Mucosa of descending colon (tissue), 3 donors: ENCODE measurements around the gene RPL9. TPM values are rescaled to one million over a fixed set of nuclear protein-coding genes. Genes with fewer than 3 reads are reported as not detected.

ENCODE experiments used
- ATAC-seq: fragments of 200-7000 bp; cut with Tn5 transposase; one replicate; pipeline ENCODE4 v1.9.1; 2020; ENCODE audit warnings: mild to moderate bottlenecking, moderate library complexity
- DNase-seq, 3 donors: peaks; one replicate each; pipeline ENCODE4 v3.0.0-alpha.2; 2020
- H3K36me3 ChIP-seq: fragments of 200-600 bp; one replicate; pipeline ENCODE4 v1.8.0; 2021; ENCODE audit warnings: low read depth, mild to moderate bottlenecking
- H3K4me1 ChIP-seq: fragments of 200-600 bp; one replicate; pipeline ENCODE4 v1.8.0; 2021; ENCODE audit warnings: low read depth, mild to moderate bottlenecking
- H3K4me3 ChIP-seq: fragments of 200-600 bp; one replicate; pipeline ENCODE4 v1.8.0; 2021; ENCODE audit warnings: mild to moderate bottlenecking
- H3K9me3 ChIP-seq: fragments of 200-600 bp; one replicate; pipeline ENCODE4 v1.8.0; 2021; ENCODE audit warnings: mild to moderate bottlenecking
- intact Hi-C, 2 donors: fragments of 100-400 bp; cut with DNase I in 1 of 2; cut with micrococcal nuclease in 1 of 2; formaldehyde crosslinking; loops; one replicate each; pipeline versions ENCODE4 v1.11.0 to v1.11.1; 2022; cut with DNase I, micrococcal nuclease
- total RNA-seq, 3 donors: library from RNA; stranded (reverse); fragmentation: NEBNext Ultra II Directional in 2 of 3; extraction: Animal tissue kit (Norgen Biotek cat#: 25700) in 2 of 3; gene quantifications; one replicate each; pipeline versions ENCODE4 v1.2.1 to v1.2.4, GENCODE V29; 2021 to 2023
- TF ChIP-seq, protein P1 (sequence below): fragments of 200-600 bp; IDR thresholded peaks from one replicate; pipeline ENCODE4 v1.8.0; 2022; ENCODE audit warnings: antibody characterized with exemption, mild to moderate bottlenecking
- donor health status: DM: no; HTN: no; CAD: no; lungs with moderate emphysema.
- donor health status: DM: no; HTN: no; CAD: no.
- donor health status: DM: no; HTN: yes; CAD: no.

Gene RPL9
- total RNA-seq, 3 donors from 2014 or later = 771 to 1,260 (median 1,019) TPM

DNA sequence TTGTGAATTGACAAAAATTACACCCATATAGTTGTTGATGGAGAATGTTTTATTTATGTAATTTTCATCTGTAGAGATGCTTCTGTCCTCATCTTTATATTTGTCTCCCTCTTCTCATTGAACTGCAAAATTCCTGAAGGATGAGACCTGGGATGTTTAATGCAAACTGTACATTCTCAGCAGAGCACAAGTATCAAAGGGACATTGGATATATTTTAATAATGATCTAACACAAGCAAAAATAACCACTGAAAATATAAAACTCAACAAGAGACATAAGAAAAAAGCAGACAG lies 40.0 kb upstream of the RPL9 start:
- H3K9me3 ChIP-seq = no peaks in the 10 kb centered on the region
- intact Hi-C loops = no loop called here
- TF ChIP-seq, protein P1, sequence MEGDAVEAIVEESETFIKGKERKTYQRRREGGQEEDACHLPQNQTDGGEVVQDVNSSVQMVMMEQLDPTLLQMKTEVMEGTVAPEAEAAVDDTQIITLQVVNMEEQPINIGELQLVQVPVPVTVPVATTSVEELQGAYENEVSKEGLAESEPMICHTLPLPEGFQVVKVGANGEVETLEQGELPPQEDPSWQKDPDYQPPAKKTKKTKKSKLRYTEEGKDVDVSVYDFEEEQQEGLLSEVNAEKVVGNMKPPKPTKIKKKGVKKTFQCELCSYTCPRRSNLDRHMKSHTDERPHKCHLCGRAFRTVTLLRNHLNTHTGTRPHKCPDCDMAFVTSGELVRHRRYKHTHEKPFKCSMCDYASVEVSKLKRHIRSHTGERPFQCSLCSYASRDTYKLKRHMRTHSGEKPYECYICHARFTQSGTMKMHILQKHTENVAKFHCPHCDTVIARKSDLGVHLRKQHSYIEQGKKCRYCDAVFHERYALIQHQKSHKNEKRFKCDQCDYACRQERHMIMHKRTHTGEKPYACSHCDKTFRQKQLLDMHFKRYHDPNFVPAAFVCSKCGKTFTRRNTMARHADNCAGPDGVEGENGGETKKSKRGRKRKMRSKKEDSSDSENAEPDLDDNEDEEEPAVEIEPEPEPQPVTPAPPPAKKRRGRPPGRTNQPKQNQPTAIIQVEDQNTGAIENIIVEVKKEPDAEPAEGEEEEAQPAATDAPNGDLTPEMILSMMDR = no peak
- no peaks in the 10 kb centered on the region for H3K4me1 ChIP-seq
- ATAC-seq (no peak), DNase-seq (no peak)
- no peak overlapping the region for H3K4me3 ChIP-seq
- H3K36me3 ChIP-seq = no peaks in the 10 kb centered on the region

DNA sequence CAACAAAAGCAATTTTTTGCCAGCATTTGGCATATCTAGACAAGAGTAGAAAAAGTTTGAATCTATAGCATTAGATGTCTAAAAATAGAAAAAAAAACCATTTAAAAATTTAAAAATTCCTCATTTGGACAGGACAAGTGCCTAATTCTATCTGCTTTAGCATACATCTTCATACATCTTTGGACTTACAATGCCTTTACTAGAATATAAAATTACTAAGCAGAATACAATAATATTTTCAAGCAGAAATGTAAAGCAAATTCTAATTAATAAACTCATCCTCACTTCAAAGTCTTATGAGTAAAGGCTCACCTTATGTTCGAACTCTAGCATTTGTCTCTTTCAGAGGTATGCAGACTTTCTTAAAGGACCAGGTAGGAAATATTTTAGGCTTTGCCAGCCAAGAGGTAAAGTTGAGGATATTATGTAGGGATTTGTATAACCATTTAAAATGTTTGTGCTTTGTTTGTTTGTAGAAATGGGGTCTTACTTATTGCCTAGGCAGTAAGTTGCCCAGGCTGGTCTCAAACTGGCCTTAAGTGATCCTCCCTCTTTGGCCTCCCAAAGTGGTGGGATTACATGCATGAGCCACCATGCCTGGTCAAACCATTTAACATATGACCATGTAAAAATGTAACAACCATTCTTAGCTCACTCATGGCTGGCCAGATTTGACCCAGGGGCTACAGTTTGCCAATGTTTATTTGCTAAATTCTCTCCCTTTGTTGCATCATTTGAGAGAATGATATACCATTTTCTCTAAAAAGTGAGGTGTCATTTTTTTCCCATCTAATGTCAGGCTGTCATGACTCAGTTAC lies 39.4 kb upstream of the RPL9 start:
- ATAC-seq = no peak
- Histone ChIP-seq H3K36me3 (no peaks in the 10 kb centered on the region), H3K4me3 (no peak overlapping the region), H3K9me3 (no peaks in the 10 kb centered on the region), H3K4me1 (no peaks in the 10 kb centered on the region)
- TF ChIP-seq, protein P1 = no peak
- intact Hi-C loops = no loop called here
- DNase-seq = no peak

DNA sequence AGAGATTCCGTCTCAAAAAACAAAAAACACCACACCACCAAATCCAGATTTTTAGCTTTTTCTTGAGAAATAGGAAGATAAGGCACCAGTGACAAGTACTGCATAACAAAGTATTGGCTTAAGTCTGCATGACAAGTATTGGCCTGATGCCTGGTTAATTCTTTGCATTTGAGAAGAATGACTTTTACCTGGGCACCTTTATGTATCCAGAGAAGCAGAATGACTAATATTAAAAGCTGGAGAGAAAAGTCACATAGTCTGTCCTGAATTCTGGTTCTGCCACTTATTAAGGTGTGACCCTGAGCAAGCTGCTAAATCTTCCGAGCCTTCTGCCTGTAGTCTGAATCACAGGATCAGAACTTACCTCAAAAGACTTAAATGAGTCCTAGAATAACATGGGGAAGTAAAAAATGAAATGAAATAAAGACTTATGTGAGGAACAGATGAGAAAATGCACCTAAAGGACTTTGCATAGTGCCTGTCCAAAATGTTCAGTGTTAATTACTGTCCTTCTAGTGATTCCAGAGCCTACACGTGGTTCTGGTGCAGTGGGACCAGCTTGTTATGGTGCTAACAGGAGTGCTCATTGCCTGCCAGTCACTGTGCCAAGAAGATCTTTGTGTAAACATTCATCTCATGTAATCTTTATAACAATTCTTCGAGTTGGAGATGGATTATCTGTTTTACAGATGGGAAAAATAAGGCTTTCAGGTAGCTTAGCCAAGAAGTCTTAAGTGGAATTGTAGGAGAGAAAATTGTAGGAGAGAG lies 36.9 kb upstream of the RPL9 start:
- H3K4me1 ChIP-seq = no peaks in the 10 kb centered on the region
- ATAC-seq (peak; percentile 27), DNase-seq (no peak)

DNA sequence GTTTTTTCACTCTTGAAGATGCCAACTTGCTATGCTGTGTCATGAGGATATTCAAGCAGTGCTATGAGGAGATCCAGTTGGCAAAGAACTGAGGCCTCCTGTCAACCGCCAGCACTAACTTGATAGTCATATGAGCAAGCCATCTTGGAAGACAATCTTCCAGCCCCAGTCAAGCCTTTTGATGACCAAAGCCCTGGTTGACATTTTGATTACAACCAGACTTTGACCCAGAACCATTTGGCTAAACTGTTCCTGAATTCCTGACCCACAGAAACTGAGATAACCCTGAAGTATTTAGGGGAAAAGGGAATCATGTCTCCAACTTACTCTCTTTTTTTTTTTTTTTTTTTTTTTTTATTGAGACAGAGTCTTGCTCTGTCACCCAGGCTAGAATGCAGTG lies 35.6 kb upstream of the RPL9 start:
- intact Hi-C loops = no loop called here
- DNase-seq = no peak
- ATAC-seq = peak; percentile 40
- H3K9me3 ChIP-seq = no peaks in the 10 kb centered on the region
- no peaks in the 10 kb centered on the region for H3K36me3 ChIP-seq
- H3K4me3 ChIP-seq = no peak overlapping the region
- H3K4me1 ChIP-seq = no peaks in the 10 kb centered on the region
- TF ChIP-seq, protein P1 = no peak

More for the DNA sequence above, 36.9 kb upstream of the RPL9 start:
- intact Hi-C loops = no loop called here
- H3K36me3 ChIP-seq = no peaks in the 10 kb centered on the region
- TF ChIP-seq, protein P1 = no peak
- no peaks in the 10 kb centered on the region for H3K9me3 ChIP-seq
- H3K4me3 ChIP-seq = no peak overlapping the region

DNA sequence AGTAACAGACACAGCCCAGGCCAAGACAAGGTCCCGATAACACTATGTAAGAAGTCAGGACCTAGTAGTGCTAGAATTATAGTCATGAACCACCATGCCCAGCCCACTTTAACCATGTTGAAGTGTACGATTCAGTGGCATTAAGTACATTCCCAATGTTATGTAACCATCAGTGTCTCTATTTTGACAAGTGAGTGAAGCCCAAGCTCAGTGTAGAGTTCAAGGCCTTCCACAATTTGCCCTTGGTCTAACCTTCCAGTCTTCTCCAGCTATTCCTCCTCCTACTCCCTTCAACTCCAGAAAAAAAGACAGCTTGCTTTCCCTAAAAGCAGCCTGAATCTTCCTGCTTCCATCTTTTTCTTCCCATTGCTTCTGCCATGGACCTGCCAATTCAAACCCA lies 31.6 kb upstream of the RPL9 start:
- Histone ChIP-seq H3K4me3 (no peak overlapping the region), H3K9me3 (no peaks in the 10 kb centered on the region), H3K36me3 (no peaks in the 10 kb centered on the region), H3K4me1 (no peaks in the 10 kb centered on the region)
- intact Hi-C loops = no loop called here
- DNase-seq = no peak
- TF ChIP-seq, protein P1 = no peak
- ATAC-seq = no peak
